HT-29 (cell line): ENCODE results near the gene MGMT. TPM values are rescaled to one million over a fixed set of nuclear protein-coding genes. Genes with fewer than 3 reads are reported as not detected.

Experiments used
- DNase-seq: peaks from one replicate; pipeline ENCODE4 v3.0.0-alpha.2; 2015; ENCODE audit warnings: low spot score
- total RNA-seq: library from RNA; depleted of rRNA; stranded (reverse); fragments of >200 nt; shearing (Covaris generic); gene quantifications from 2 replicates; pipeline ENCODE4 v1.2.3, GENCODE V29; 2014

Gene MGMT
- total RNA-seq, 1 experiment from 2014 or later, result 32.7 TPM

- no peak for DNase-seq
These were observed 325.1 kb downstream of the MGMT start for GRCh38 chr10:129792141-129792540.

GRCh38 chr10:129792864-129793263 lies 325.8 kb downstream of the MGMT start:
- no peak for DNase-seq

- DNase-seq, result no peak
These were observed 326.4 kb downstream of the MGMT start for GRCh38 chr10:129793479-129793878.

DNA sequence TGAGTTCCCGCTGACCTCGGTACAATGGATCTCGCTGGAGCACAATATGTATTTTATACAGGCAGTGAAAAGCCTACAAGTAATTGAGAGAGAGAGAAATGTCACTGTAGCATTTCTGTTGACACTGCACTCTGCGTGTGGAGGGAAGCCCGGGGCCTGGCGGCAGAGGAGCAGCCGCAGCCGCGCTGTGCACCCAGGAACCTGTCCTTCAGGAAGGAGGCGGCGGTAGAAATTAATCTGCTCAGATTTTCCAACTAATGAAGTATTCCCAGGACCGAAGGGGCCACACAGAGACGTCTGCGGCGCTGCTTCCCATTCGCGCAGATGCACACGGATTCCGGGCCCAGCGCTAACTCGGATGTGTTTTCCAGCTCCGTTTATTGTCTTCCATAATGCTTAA lies 327.0 kb downstream of the MGMT start:
- no peak for DNase-seq

GRCh38 chr10:129796710-129797420 lies 329.8 kb downstream of the MGMT start:
- DNase-seq, result no peak

GRCh38 chr10:129799942-129800341 lies 332.9 kb downstream of the MGMT start:
- no peak for DNase-seq

DNA sequence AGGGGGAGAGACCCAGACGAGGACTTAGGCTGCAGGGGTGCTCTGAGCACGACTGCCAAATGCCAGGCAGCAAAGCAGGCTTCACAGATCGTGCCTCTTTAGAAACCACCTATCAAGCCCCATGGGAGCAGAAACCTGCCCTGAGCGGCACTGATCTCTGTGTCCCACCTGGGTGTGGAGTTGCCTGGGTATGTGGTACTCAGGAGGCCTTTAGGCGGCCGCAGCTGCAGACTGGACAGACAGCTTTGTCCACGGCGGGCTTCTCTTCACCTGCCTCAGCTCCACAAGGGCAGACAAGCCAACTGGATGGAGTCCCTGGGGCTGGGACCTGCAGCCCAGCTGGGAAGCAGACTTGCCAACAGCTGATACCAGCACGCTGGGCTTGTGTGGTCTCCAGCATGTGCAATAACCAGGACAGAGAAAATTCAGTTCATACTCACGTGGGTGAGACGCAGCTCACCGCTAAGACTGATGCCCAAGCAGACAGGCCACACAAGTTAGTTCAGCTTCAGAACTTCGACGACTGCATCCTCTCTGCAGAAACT lies 333.8 kb downstream of the MGMT start:
- no peak for DNase-seq

DNA sequence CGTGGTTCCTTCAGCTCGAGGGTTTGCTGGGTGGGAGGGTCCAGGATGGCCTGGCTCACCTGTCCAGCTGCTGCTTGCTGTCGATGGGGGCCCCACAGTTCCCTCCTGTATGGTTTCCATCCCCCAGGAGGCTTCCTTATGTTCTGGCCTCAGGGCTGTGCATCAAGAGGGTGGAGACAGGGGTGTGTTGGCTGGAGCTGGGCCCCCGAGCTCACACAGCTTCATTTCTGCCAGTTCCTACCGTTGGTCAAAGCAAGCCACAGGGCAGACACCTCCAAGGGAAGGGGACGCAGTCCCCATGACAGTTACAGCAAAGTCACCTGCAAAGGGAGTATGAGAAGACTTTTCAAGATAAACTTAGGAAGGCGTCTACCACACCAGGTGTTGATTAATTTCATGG lies 340.2 kb downstream of the MGMT start:
- DNase-seq, result no peak

GRCh38 chr10:129808092-129808983 lies 341.3 kb downstream of the MGMT start:
- no peak for DNase-seq

DNA sequence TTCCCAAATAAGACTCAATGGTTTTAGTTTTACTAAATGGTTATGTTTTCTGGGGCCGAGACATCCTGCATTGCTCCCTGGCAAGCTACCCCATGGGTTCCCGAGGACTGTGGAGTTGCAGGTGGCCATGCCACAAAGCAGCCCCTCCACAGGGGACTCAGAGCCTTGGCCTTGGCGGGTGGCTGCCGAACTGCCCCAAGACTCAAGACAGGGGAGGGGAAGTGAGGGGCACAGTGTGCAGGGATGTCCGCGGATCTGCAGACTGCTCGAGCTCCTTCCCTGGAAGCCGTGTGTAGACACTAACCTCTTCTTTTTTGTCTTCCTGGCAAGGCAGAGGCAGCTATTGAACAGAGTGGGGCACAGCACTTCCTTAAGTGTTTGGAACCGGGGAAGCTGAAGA lies 342.4 kb downstream of the MGMT start:
- DNase-seq, result no peak

- no peak for DNase-seq
These were observed 342.8 kb downstream of the MGMT start for GRCh38 chr10:129809841-129810240.

GRCh38 chr10:129811208-129811607 lies 344.2 kb downstream of the MGMT start:
- DNase-seq, result no peak

DNA sequence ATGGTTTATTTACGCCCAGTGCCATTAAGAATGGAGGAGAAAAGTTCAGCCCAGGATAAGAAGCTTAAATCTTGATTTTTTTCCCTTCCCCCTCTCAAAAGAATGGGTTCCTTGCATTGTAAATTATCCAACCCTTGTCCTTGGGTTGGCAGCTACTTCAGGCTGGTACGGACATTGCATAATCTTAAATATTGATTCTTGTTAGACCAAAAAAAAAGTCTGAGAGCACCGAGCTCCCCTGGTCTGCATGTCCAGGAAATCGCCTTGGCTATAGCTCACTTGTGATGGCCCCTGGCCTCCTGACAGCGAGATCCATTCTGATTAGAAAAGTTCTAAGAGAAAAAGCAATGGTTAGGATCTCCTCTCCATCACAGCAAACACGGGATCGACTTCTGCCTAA lies 345.4 kb downstream of the MGMT start:
- no peak for DNase-seq

- no peak for DNase-seq
These were observed 347.9 kb downstream of the MGMT start for GRCh38 chr10:129814681-129815646.

GRCh38 chr10:129815898-129816655 lies 349.0 kb downstream of the MGMT start:
- DNase-seq, result no peak

DNA sequence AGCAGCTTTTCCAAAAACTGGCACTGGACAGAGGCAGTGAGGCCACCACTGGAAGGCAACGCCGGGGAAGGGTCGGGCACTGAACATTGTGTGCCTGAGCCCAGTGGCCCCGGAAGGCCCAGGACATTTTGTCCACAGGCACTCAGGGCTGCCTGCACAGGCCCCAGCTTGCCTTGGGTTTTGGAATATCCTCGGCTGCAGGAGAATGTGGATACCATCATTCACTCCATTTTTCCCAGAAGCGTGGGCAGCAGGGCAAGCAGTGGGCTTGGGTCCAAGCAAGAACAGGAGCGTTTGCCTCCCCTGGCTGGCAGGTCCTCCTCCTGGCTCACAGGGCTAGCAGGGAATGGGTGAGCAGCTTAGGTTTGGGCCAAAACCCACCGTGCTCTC lies 349.6 kb downstream of the MGMT start:
- no peak for DNase-seq
